GM12878 (cell line): Measurements from ENCODE around the gene ADCY9. TPM values are rescaled to one million over a fixed set of nuclear protein-coding genes. Genes with fewer than 3 reads are reported as not detected.

Experiments used
- ATAC-seq: fragments of 200-7000 bp; cut with Tn5 transposase; 3 replicates; pipeline ENCODE4 v1.9.1; 2020; ENCODE audit warnings: mild to moderate bottlenecking, moderate library complexity
- BruUV-seq: library from RNA; stranded (reverse); fragments of 400-500 nt; replicated peaks from 2 replicates; lab custom pipeline; 2021; lab: Mats Ljungman, UMichigan
- CTCF ChIA-PET: fragments of 300-600 bp; sonication (Branson Sonifier 250); formaldehyde crosslinking; extraction: SDS; loops from one replicate; lab custom pipeline; 2021; ENCODE audit warnings: inconsistent platforms; lab: Yijun Ruan, JAX
- POLR2A ChIA-PET: fragments of 350-600 bp; formaldehyde crosslinking; extraction: SDS; loops from one replicate; lab custom pipeline; 2021; ENCODE audit warnings: inconsistent platforms; lab: Charles Lee
- RAD21 ChIA-PET: fragments of 300-600 bp; sonication (Branson Sonifier 250); formaldehyde crosslinking; loops from one replicate; lab custom pipeline; 2023; ENCODE audit warnings: antibody characterized with exemption; ENCODE audit not compliant: unreplicated experiment; lab: Charles Lee
- SMC1A ChIA-PET: fragments of 300-600 bp; sonication (Branson Sonifier 250); formaldehyde crosslinking; loops from one replicate; lab custom pipeline; 2023; ENCODE audit not compliant: unreplicated experiment, uncharacterized antibody; lab: Charles Lee
- DNase-seq: peaks from one replicate; pipeline ENCODE4 v3.0.0-alpha.2; 2011; ENCODE audit warnings: low read depth, low spot score
- FAIRE-seq: peaks from 3 replicates; lab custom pipeline; 2011; peaks lifted over from hg19 to GRCh38; lab: Jason Lieb, UNC
- H2AFZ ChIP-seq: 2 replicates; pipeline ENCODE4 v1.6.0; 2011; ENCODE audit warnings: low read depth, low read length, control low read depth; ENCODE audit not compliant: control insufficient read depth
- H3K27ac ChIP-seq: 2 replicates; pipeline ENCODE4 v1.5.1; 2011; ENCODE audit warnings: control low read depth; ENCODE audit not compliant: control insufficient read depth, insufficient read depth
- H3K27me3 ChIP-seq, 2 experiments: replicated peaks in 1 of 2; 2 replicates each; pipeline versions ENCODE4 v1.6.0 to v1.6.1; 2011; ENCODE audit warnings: low read length in 1 of 2; ENCODE audit not compliant: control insufficient read depth in 2 of 2, insufficient read depth in 2 of 2
- H3K36me3 ChIP-seq, 2 experiments: 2 replicates each; pipeline ENCODE4 v1.5.1; 2011; ENCODE audit warnings: low read length in 1 of 2; ENCODE audit not compliant: control insufficient read depth in 2 of 2, insufficient read depth in 2 of 2
- H3K4me1 ChIP-seq: 2 replicates; pipeline ENCODE4 v1.6.1; 2011; ENCODE audit warnings: mild to moderate bottlenecking, low read length, moderate library complexity, mixed read lengths; ENCODE audit not compliant: control insufficient read depth, insufficient read depth
- H3K4me2 ChIP-seq: 2 replicates; pipeline ENCODE4 v1.6.0; 2011; ENCODE audit warnings: control low read depth; ENCODE audit not compliant: control insufficient read depth, insufficient read depth
- H3K4me3 ChIP-seq: fragments of 200-600 bp; sonication (generic); 2 replicates; pipeline ENCODE4 v1.5.1; 2016
- H3K79me2 ChIP-seq: 2 replicates; pipeline ENCODE4 v1.6.0; 2011; ENCODE audit warnings: low read length; ENCODE audit not compliant: control insufficient read depth, insufficient read depth
- H3K9ac ChIP-seq: 2 replicates; pipeline ENCODE4 v1.8.0; 2011; ENCODE audit warnings: low read length, control low read depth, mixed read lengths; ENCODE audit not compliant: control insufficient read depth, insufficient read depth
- H3K9me3 ChIP-seq: replicated peaks from 3 replicates; pipeline ENCODE4 v1.5.1; 2011; ENCODE audit warnings: mild to moderate bottlenecking, low read length; ENCODE audit not compliant: control insufficient read depth, insufficient read depth
- H4K20me1 ChIP-seq: 2 replicates; pipeline ENCODE4 v1.6.0; 2011; ENCODE audit not compliant: control insufficient read depth, insufficient read depth
- ATF7 ChIP-seq: fragments of 450-650 bp; IDR thresholded peaks from 2 replicates; pipeline ENCODE4 v1.6.1; 2016; ENCODE audit warnings: low read depth, mild to moderate bottlenecking
- BHLHE40 ChIP-seq, 2 experiments: fragments of 450-650 bp in 1 of 2; IDR thresholded peaks; 2 replicates each; pipeline ENCODE4 v1.6.1; 2011 to 2017; ENCODE audit warnings: low read depth in 2 of 2, borderline replicate concordance in 1 of 2, improper control_type of control experiment in 1 of 2, low read length in 1 of 2, mild to moderate bottlenecking in 1 of 2
- BMI1 ChIP-seq: fragments of 450-650 bp; IDR thresholded peaks from 2 replicates; pipeline ENCODE4 v1.6.1; 2016; ENCODE audit warnings: mild to moderate bottlenecking, moderate library complexity, borderline replicate concordance
- CEBPB ChIP-seq, 2 experiments: fragments of 150-350 bp in 1 of 2; IDR thresholded peaks; 2 replicates each; pipeline ENCODE4 v1.6.1; 2012 to 2014; ENCODE audit warnings: low read depth in 2 of 2, low read length in 2 of 2, borderline replicate concordance in 1 of 2, inconsistent platforms in 1 of 2
- FOS ChIP-seq: IDR thresholded peaks from 3 replicates; pipeline ENCODE4 v1.6.1; 2011; ENCODE audit warnings: borderline replicate concordance; ENCODE audit not compliant: insufficient read length; ENCODE audit errors: extremely low read depth
- MEF2A ChIP-seq: IDR thresholded peaks from 2 replicates; pipeline ENCODE4 v1.6.1; 2011; ENCODE audit warnings: low read depth, mild to moderate bottlenecking, low read length, moderate library complexity; ENCODE audit not compliant: insufficient read depth
- NBN ChIP-seq: fragments of 450-650 bp; IDR thresholded peaks from 2 replicates; pipeline ENCODE4 v1.6.1; 2016
- NFIC ChIP-seq: IDR thresholded peaks from 2 replicates; pipeline ENCODE4 v1.6.1; 2012; ENCODE audit warnings: low read depth, mild to moderate bottlenecking, inconsistent platforms, low read length, moderate library complexity
- NR2C2 ChIP-seq: IDR thresholded peaks from 2 replicates; pipeline ENCODE4 v1.6.1; 2011; ENCODE audit warnings: borderline replicate concordance, low read depth; ENCODE audit not compliant: control insufficient read depth, insufficient read length
- PAX5 ChIP-seq: IDR thresholded peaks from 2 replicates; pipeline ENCODE4 v1.6.1; 2011; ENCODE audit warnings: low read depth, low read length, borderline replicate concordance
- TCF12 ChIP-seq: IDR thresholded peaks from 2 replicates; pipeline ENCODE4 v1.6.1; 2011; ENCODE audit warnings: low read depth, mild to moderate bottlenecking, low read length
- TCF3 ChIP-seq: IDR thresholded peaks from 2 replicates; pipeline ENCODE4 v1.6.1; 2012; ENCODE audit warnings: low read depth, mild to moderate bottlenecking, low read length, borderline replicate concordance; ENCODE audit not compliant: insufficient read depth
- YY1 ChIP-seq: IDR thresholded peaks from 2 replicates; pipeline ENCODE4 v1.6.1; 2011; ENCODE audit warnings: low read depth, mild to moderate bottlenecking, low read length
- ZBED1 ChIP-seq: IDR thresholded peaks from 2 replicates; pipeline ENCODE4 v1.6.1; 2016; ENCODE audit warnings: borderline replicate concordance
- ZNF384 ChIP-seq: IDR thresholded peaks from 2 replicates; pipeline ENCODE4 v1.6.1; 2012; ENCODE audit warnings: low read depth, mild to moderate bottlenecking, low read length, improper control_type of control experiment, borderline replicate concordance
- WGBS: methylation state at CpG from one replicate; pipeline ENCODE4 v1.1.6; 2016; ENCODE audit warnings: low lambda C conversion rate; ENCODE audit not compliant: insufficient replicate concordance, insufficient coverage; ENCODE audit errors: missing lambda C conversion rate; 5-methylcytosine and 5-hydroxymethylcytosine counted together
- in situ Hi-C: fragments of 300-500 bp; cut with MboI; formaldehyde crosslinking; loops from 9 replicates; pipeline ENCODE4 v1.14.3; 2018; ENCODE audit warnings: mixed read lengths
- intact Hi-C: fragments of 100-400 bp; cut with micrococcal nuclease; formaldehyde crosslinking; loops from one replicate; pipeline ENCODE4 v1.14.2; 2022; ENCODE audit not compliant: unreplicated experiment
- polyA plus RNA-seq, 11 experiments: library from polyadenylated mRNA; depleted of rRNA in 4 of 11; unstranded in 6 of 11; stranded (reverse) in 5 of 11; fragments of >200 nt; fragmentation: Nextera tagmentation in 4 of 11; fragmentation: Illumina TruSeq in 1 of 11; extraction: Ambion mirVana in 4 of 11; extraction: Trizol in 1 of 11; gene quantifications; 1 replicate in 1 of 11; 2 replicates in 10 of 11; pipeline versions ENCODE4 v1.2.1 to v1.2.3, GENCODE V29; 2011 to 2016; ENCODE audit warnings: inconsistent platforms in 2 of 11, missing spikeins in 2 of 11, low read depth in 1 of 11
- total RNA-seq, 4 experiments: library from RNA; depleted of rRNA in 3 of 4; stranded (reverse); fragments of >200 nt in 3 of 4; fragmentation: Illumina TruSeq in 1 of 4; extraction: Trizol in 1 of 4; gene quantifications; 2 replicates each; pipeline versions ENCODE4 v1.2.1 to v1.2.3, GENCODE V29; 2013 to 2021
- TF ChIP-seq, protein P1 (sequence below): IDR thresholded peaks from 2 replicates; pipeline ENCODE4 v1.6.1; 2012; ENCODE audit warnings: low read depth, low read length, improper control_type of control experiment
- TF ChIP-seq, protein P2 (sequence below): IDR thresholded peaks from 2 replicates; pipeline ENCODE4 v1.6.1; 2012; ENCODE audit warnings: low read depth, low read length, improper control_type of control experiment
- TF ChIP-seq, protein P3 (sequence below): fragments of 450-650 bp; IDR thresholded peaks from 2 replicates; pipeline ENCODE4 v1.6.1; 2016; ENCODE audit warnings: mild to moderate bottlenecking

ADCY9 gene
- total and polyA plus RNA-seq, 10 of the 15 experiments (the other 5 are each of a cell fraction or from before 2014, with no cell fraction given) = 0.09 to 0.41 (median 0.15) TPM; not detected in 3

DNA sequence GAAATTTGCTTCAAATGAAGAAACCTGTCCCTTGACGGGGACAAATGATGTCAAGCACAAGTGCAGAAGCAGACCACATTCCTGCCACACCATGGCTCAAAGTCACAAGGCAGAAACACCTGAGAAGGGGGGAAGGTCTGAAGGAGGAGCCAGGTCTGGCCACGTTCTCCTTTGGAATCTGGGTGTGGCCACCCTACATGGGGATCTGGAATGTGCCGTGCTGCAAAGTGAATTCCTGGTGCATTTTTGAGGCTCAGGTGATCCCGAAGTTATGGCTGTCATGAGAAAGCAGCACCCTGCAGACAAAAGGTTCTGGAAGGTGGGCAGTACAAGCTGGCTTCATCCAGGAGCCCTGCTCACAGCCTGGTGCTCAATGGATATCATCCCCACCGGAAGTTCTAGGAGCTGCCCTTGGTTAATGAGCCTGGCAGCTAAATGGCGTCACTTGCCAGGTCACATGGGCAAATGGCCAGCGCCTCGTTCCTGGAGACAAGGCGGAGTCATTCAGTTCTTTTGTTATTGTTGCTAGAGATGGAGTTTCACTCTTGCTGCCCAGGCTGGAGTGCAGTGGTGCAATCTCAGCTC lies 20.1 kb upstream of the ADCY9 start:
- DNase-seq = no peak
- Histone ChIP-seq H3K27ac (no peak overlapping the region), H2AFZ (no peak overlapping the region), H3K9me3 (peaks cover 7% of the 10 kb centered on the region; the same call in 2 of the 3 replicates), H3K4me1 (no peaks in the 10 kb centered on the region), H3K36me3 (no peaks in the 10 kb centered on the region), H3K4me3 (no peak overlapping the region), H3K79me2 (no peaks in the 10 kb centered on the region), H3K4me2 (no peak overlapping the region), H3K27me3 (no peaks in the 10 kb centered on the region; a peak in 1 of 4 replicates), H4K20me1 (no peaks in the 10 kb centered on the region), H3K9ac (no peak overlapping the region)
- BruUV-seq = no TSS peak
- ATAC-seq = no peak
- WGBS = 41% methylated on average over 9 of the region's 9 CpGs
- ChIA-PET SMC1A (no interaction called here), RAD21 (no interaction called here), CTCF (interaction anchor here (1.5 kb wide), 1 partner anchor 173 kb away, joined by 3 read pairs; no protein-coding TSS in a partner anchor), POLR2A (no interaction called here)
- intact Hi-C loops (no loop called here), in situ Hi-C loops (no loop called here)
- FAIRE-seq = no peak
- TF ChIP-seq NFIC (no peak), ZNF384 (no peak), NR2C2 (no peak), TCF3 (no peak), ZBED1 (no peak), PAX5 (no peak), TCF12 (no peak), MEF2A (no peak), ATF7 (no peak), BMI1 (no peak), YY1 (no peak), CEBPB (IDR thresholded peaks at IDR 0.05; ENCODE audit: borderline replicate concordance in 1 of 2, low read depth in 2 of 2, low read length in 2 of 2) (no peak), FOS (no peak), BHLHE40 (IDR thresholded peaks at IDR 0.05; ENCODE audit: borderline replicate concordance in 1 of 2, low read depth in 2 of 2, low read length in 1 of 2) (no peak), NBN (no peak)
- TF ChIP-seq, protein P1, sequence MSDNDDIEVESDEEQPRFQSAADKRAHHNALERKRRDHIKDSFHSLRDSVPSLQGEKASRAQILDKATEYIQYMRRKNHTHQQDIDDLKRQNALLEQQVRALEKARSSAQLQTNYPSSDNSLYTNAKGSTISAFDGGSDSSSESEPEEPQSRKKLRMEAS = no peak
- TF ChIP-seq, protein P2, sequence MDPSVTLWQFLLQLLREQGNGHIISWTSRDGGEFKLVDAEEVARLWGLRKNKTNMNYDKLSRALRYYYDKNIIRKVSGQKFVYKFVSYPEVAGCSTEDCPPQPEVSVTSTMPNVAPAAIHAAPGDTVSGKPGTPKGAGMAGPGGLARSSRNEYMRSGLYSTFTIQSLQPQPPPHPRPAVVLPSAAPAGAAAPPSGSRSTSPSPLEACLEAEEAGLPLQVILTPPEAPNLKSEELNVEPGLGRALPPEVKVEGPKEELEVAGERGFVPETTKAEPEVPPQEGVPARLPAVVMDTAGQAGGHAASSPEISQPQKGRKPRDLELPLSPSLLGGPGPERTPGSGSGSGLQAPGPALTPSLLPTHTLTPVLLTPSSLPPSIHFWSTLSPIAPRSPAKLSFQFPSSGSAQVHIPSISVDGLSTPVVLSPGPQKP = no peak
- TF ChIP-seq, protein P3, sequence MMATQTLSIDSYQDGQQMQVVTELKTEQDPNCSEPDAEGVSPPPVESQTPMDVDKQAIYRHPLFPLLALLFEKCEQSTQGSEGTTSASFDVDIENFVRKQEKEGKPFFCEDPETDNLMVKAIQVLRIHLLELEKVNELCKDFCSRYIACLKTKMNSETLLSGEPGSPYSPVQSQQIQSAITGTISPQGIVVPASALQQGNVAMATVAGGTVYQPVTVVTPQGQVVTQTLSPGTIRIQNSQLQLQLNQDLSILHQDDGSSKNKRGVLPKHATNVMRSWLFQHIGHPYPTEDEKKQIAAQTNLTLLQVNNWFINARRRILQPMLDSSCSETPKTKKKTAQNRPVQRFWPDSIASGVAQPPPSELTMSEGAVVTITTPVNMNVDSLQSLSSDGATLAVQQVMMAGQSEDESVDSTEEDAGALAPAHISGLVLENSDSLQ = no peak
